Upper lobe of left lung (tissue), 6 donors: Measurements from ENCODE around the gene ADCY5. TPM values are rescaled to one million over a fixed set of nuclear protein-coding genes. Genes with fewer than 3 reads are reported as not detected.

Experiments
- ATAC-seq, 2 donors: fragments of 200-7000 bp; cut with Tn5 transposase; one replicate each; pipeline ENCODE4 v1.9.1; 2022; ENCODE audit warnings: mild to moderate bottlenecking in 2 of 2, moderate library complexity in 2 of 2; ENCODE audit not compliant: low FRiP score in 2 of 2
- DNase-seq, 2 donors: peaks; one replicate each; pipeline ENCODE4 v3.0.0-alpha.2; 2019 to 2020
- H3K27ac ChIP-seq, 4 donors: fragments of 200-600 bp; sonication (generic); one replicate each; pipeline ENCODE4 v1.5.1; 2016 to 2019
- H3K27me3 ChIP-seq, 4 donors: fragments of 200-600 bp; sonication (generic); one replicate each; pipeline ENCODE4 v1.5.1; 2017 to 2019
- H3K36me3 ChIP-seq, 4 donors: fragments of 200-600 bp; sonication (generic); one replicate each; pipeline ENCODE4 v1.5.1; 2016 to 2019
- H3K4me1 ChIP-seq, 4 donors: fragments of 200-600 bp; sonication (generic); one replicate each; pipeline ENCODE4 v1.5.1; 2018 to 2019
- H3K4me3 ChIP-seq, 4 donors: fragments of 200-600 bp; sonication (generic); one replicate each; pipeline ENCODE4 v1.5.1; 2017 to 2019; ENCODE audit warnings: mild to moderate bottlenecking in 2 of 4, moderate library complexity in 1 of 4
- H3K9me3 ChIP-seq, 4 donors: fragments of 200-600 bp; sonication (generic); one replicate each; pipeline ENCODE4 v1.5.1; 2018 to 2019
- CTCF ChIP-seq, 6 experiments: fragments of 450-650 bp in 4 of 6; fragments of 200-600 bp in 2 of 6; sonication (generic) in 2 of 6; IDR thresholded peaks; one replicate each; pipeline ENCODE4 v1.5.1; 2016 to 2019; ENCODE audit warnings: antibody characterized with exemption in 6 of 6
- EP300 ChIP-seq, 4 donors: sonication (generic); formaldehyde crosslinking; IDR thresholded peaks; one replicate each; pipeline ENCODE4 v1.5.1; 2017; ENCODE audit warnings: antibody characterized with exemption in 4 of 4, control low read depth in 2 of 4
- POLR2A ChIP-seq, 4 donors: fragments of 450-650 bp; IDR thresholded peaks; one replicate each; pipeline ENCODE4 v1.5.1; 2016 to 2017; ENCODE audit warnings: antibody characterized with exemption in 4 of 4, mild to moderate bottlenecking in 2 of 4
- POLR2AphosphoS5 ChIP-seq, 2 donors: sonication (generic); formaldehyde crosslinking; IDR thresholded peaks; one replicate each; pipeline ENCODE4 v1.5.1; 2017; ENCODE audit warnings: antibody characterized with exemption in 2 of 2
- WGBS, 2 donors: methylation state at CpG; one replicate each; pipeline ENCODE4 v1.1.5; 2017 to 2018; 5-methylcytosine and 5-hydroxymethylcytosine counted together
- total RNA-seq, 6 donors: library from RNA; depleted of rRNA in 4 of 6; stranded (reverse); fragments of >200 nt in 4 of 6; gene quantifications; one replicate each; pipeline versions ENCODE4 v1.1.0 to v1.2.1, GENCODE V29; 2016 to 2021
- donor health status: DM: no; HTN: no; CAD: no; lungs with moderate emphysema.
- donor health status: DM: no; HTN: yes; CAD: no; lungs with severe emphysema.

Gene ADCY5
- total RNA-seq, 6 donors from 2014 or later, result 2.1 to 23.0 (median 3.2) TPM

- Histone ChIP-seq H3K4me3 (no peak overlapping the region), H3K27ac (no peak overlapping the region), H3K4me1 (no peaks in the 10 kb centered on the region), H3K27me3 (no peaks in the 10 kb centered on the region), H3K36me3 (no peaks in the 10 kb centered on the region), H3K9me3 (no peaks in the 10 kb centered on the region)
- ATAC-seq, result no peak
- no peak for DNase-seq
- TF ChIP-seq EP300 (IDR thresholded peaks at IDR 0.05) (no peak), POLR2AphosphoS5 (IDR thresholded peaks at IDR 0.05) (no peak), CTCF (IDR thresholded peaks at IDR 0.05) (no peak), POLR2A (IDR thresholded peaks at IDR 0.05) (no peak)
- WGBS, 2 donors, result 70 to 80% methylated on average over 6 of the region's 6 CpGs
Observed at GRCh38 chr3:123399653-123400052, 49.2 kb downstream of the ADCY5 start.

GRCh38 chr3:123397921-123398785, 50.7 kb downstream of the ADCY5 start:
- DNase-seq (no peak), ATAC-seq (peak in 1 of 2 donors; percentile 32)
- no peak overlapping the region for H3K27ac ChIP-seq
- H3K4me3 ChIP-seq, result no peak overlapping the region
- no peaks in the 10 kb centered on the region for H3K9me3 ChIP-seq
- no peaks in the 10 kb centered on the region for H3K27me3 ChIP-seq
- 73 to 77% methylated on average over 11 to 13 of the region's 13 CpGs for WGBS, 2 donors
- H3K36me3 ChIP-seq, result no peaks in the 10 kb centered on the region
- H3K4me1 ChIP-seq, result no peaks in the 10 kb centered on the region
- TF ChIP-seq POLR2A (IDR thresholded peaks at IDR 0.05), result no peak
- TF ChIP-seq POLR2AphosphoS5 (IDR thresholded peaks at IDR 0.05), result no peak
- no peak for TF ChIP-seq EP300 (IDR thresholded peaks at IDR 0.05)
- no peak for TF ChIP-seq CTCF (IDR thresholded peaks at IDR 0.05)

GRCh38 chr3:123397050-123397590, 51.8 kb downstream of the ADCY5 start:
- Histone ChIP-seq H3K9me3 (no peaks in the 10 kb centered on the region), H3K36me3 (no peaks in the 10 kb centered on the region), H3K4me3 (no peak overlapping the region), H3K27ac (no peak overlapping the region), H3K4me1 (no peaks in the 10 kb centered on the region), H3K27me3 (no peaks in the 10 kb centered on the region)
- 85 to 92% methylated on average over 5 of the region's 5 CpGs for WGBS, 2 donors
- no peak for TF ChIP-seq POLR2AphosphoS5 (IDR thresholded peaks at IDR 0.05)
- TF ChIP-seq CTCF (IDR thresholded peaks at IDR 0.05), result no peak
- no peak for TF ChIP-seq EP300 (IDR thresholded peaks at IDR 0.05)
- TF ChIP-seq POLR2A (IDR thresholded peaks at IDR 0.05), result no peak
- ATAC-seq (no peak), DNase-seq (no peak)

GRCh38 chr3:123396171-123397049, 52.5 kb downstream of the ADCY5 start:
- no peaks in the 10 kb centered on the region for H3K27me3 ChIP-seq
- TF ChIP-seq POLR2A (IDR thresholded peaks at IDR 0.05), result no peak
- DNase-seq (no peak), ATAC-seq (no peak)
- no peaks in the 10 kb centered on the region for H3K36me3 ChIP-seq
- no peak overlapping the region for H3K4me3 ChIP-seq
- H3K4me1 ChIP-seq, result no peaks in the 10 kb centered on the region
- no peaks in the 10 kb centered on the region for H3K9me3 ChIP-seq
- WGBS, 2 donors, result 40 to 58% methylated on average over 7 to 8 of the region's 8 CpGs
- no peak overlapping the region for H3K27ac ChIP-seq

- ATAC-seq (no peak), DNase-seq (no peak)
- no peaks in the 10 kb centered on the region for H3K27me3 ChIP-seq
- no peaks in the 10 kb centered on the region for H3K36me3 ChIP-seq
- H3K27ac ChIP-seq, result no peak overlapping the region
- no peaks in the 10 kb centered on the region for H3K9me3 ChIP-seq
- TF ChIP-seq CTCF (IDR thresholded peaks at IDR 0.05) (no peak), POLR2A (IDR thresholded peaks at IDR 0.05) (no peak), POLR2AphosphoS5 (IDR thresholded peaks at IDR 0.05) (no peak), EP300 (IDR thresholded peaks at IDR 0.05) (no peak)
- H3K4me1 ChIP-seq, result no peaks in the 10 kb centered on the region
- H3K4me3 ChIP-seq, result no peak overlapping the region
- 93 to 99% methylated on average over 5 of the region's 5 CpGs for WGBS, 2 donors
Observed at GRCh38 chr3:123395235-123395634, 53.7 kb downstream of the ADCY5 start.
